Fibroblast of lung (primary cell): Measurements from ENCODE around the gene WWC2. TPM values are rescaled to one million over a fixed set of nuclear protein-coding genes. Genes with fewer than 3 reads are reported as not detected.

ENCODE experiments used
- DNase-seq, 2 donors: peaks; one replicate each; pipeline versions ENCODE4 v3.0.0 to v3.0.0-alpha.2; 2010; ENCODE audit warnings: low read depth in 2 of 2
- H2AFZ ChIP-seq: 2 replicates; pipeline ENCODE4 v1.5.1; 2012; ENCODE audit warnings: low read length, control low read depth, inconsistent platforms
- H3K27ac ChIP-seq: 2 replicates; pipeline ENCODE4 v1.5.1; 2011; ENCODE audit warnings: low read length, control low read depth; ENCODE audit not compliant: insufficient read depth
- H3K27me3 ChIP-seq: 2 replicates; pipeline ENCODE4 v1.5.1; 2011; ENCODE audit warnings: mild to moderate bottlenecking, low read length; ENCODE audit not compliant: control insufficient read depth, insufficient read depth
- H3K36me3 ChIP-seq: 2 replicates; pipeline ENCODE4 v1.5.1; 2011; ENCODE audit warnings: low read length; ENCODE audit not compliant: control insufficient read depth, insufficient read depth
- H3K4me1 ChIP-seq: 2 replicates; pipeline ENCODE4 v1.5.1; 2011; ENCODE audit warnings: low read length; ENCODE audit not compliant: control insufficient read depth, insufficient read depth; ENCODE audit errors: extremely low read depth
- H3K4me2 ChIP-seq: 2 replicates; pipeline ENCODE4 v1.5.1; 2011; ENCODE audit warnings: low read length, control low read depth; ENCODE audit not compliant: insufficient read depth; ENCODE audit errors: extremely low read depth
- H3K4me3 ChIP-seq, 4 experiments: fragments of 200-600 bp in 1 of 4; sonication (generic) in 1 of 4; replicated peaks in 1 of 4; 2 replicates each; pipeline ENCODE4 v1.5.1; 2011 to 2016; ENCODE audit warnings: low read length in 4 of 4, low read depth in 3 of 4, mild to moderate bottlenecking in 3 of 4, control low read depth in 2 of 4, inconsistent platforms in 1 of 4, mixed read lengths in 1 of 4; ENCODE audit not compliant: insufficient read depth in 1 of 4; ENCODE audit errors: control extremely low read depth in 1 of 4
- H3K79me2 ChIP-seq: 2 replicates; pipeline ENCODE4 v1.5.1; 2012; ENCODE audit warnings: mild to moderate bottlenecking, low read length, inconsistent platforms; ENCODE audit not compliant: control insufficient read depth, insufficient read depth
- H3K9ac ChIP-seq: 2 replicates; pipeline ENCODE4 v1.5.1; 2011; ENCODE audit warnings: mild to moderate bottlenecking, low read length, control low read depth; ENCODE audit not compliant: insufficient read depth
- H3K9me3 ChIP-seq: 2 replicates; pipeline ENCODE4 v1.5.1; 2012; ENCODE audit warnings: low read depth, low read length; ENCODE audit not compliant: control insufficient read depth, insufficient read depth
- H4K20me1 ChIP-seq: 2 replicates; pipeline ENCODE4 v1.5.1; 2011; ENCODE audit warnings: low read length; ENCODE audit not compliant: control insufficient read depth, insufficient read depth; ENCODE audit errors: extremely low read depth
- CTCF ChIP-seq, 2 donors: IDR thresholded peaks in 1 of 2; conservative IDR thresholded peaks in 1 of 2; 1 replicate in 1 of 2; 2 replicates in 1 of 2; pipeline ENCODE4 v1.5.1; 2011 to 2012; ENCODE audit warnings: low read length in 2 of 2, control low read depth in 1 of 2, inconsistent platforms in 1 of 2, low read depth in 1 of 2, mild to moderate bottlenecking in 1 of 2
- EZH2 ChIP-seq: IDR thresholded peaks from 2 replicates; pipeline ENCODE4 v1.5.1; 2012; ENCODE audit warnings: low read length, control low read depth, mild to moderate bottlenecking; ENCODE audit errors: missing control alignments
- polyA plus RNA-seq, 2 donors: library from polyadenylated mRNA; depleted of rRNA in 1 of 2; stranded (reverse) in 1 of 2; unstranded in 1 of 2; fragments of >200 nt; gene quantifications; 2 replicates each; pipeline ENCODE4 v1.2.1, GENCODE V29; 2011 to 2012; ENCODE audit warnings: missing spikeins in 1 of 2
- total RNA-seq: library from RNA; depleted of rRNA; stranded (reverse); fragments of >200 nt; gene quantifications from 2 replicates; pipeline ENCODE4 v1.2.1, GENCODE V29; 2014

WWC2 gene
- total and polyA plus RNA-seq, 2 donors (not counting 1 experiment from before 2014, with no cell fraction given): 31.6 to 34.0 TPM

- no peak overlapping the region for H3K4me2 ChIP-seq
- no peak for DNase-seq
- H2AFZ ChIP-seq: no peak overlapping the region
- no peak for TF ChIP-seq EZH2
- no peak for TF ChIP-seq CTCF (conservative IDR thresholded peaks at IDR 0.05 in 1 of 2, IDR thresholded peaks at IDR 0.05 in 1 of 2; ENCODE audit: low read depth in 1 of 2, low read length in 2 of 2)
- peaks cover 3% of the 10 kb centered on the region for H3K36me3 ChIP-seq
- no peak overlapping the region for H3K4me3 ChIP-seq
- no peaks in the 10 kb centered on the region for H3K9me3 ChIP-seq
- H3K4me1 ChIP-seq: no peaks in the 10 kb centered on the region
- H3K27me3 ChIP-seq: no peaks in the 10 kb centered on the region
- H3K9ac ChIP-seq: no peak overlapping the region
- H4K20me1 ChIP-seq: no peaks in the 10 kb centered on the region
- H3K79me2 ChIP-seq: no peaks in the 10 kb centered on the region
- H3K27ac ChIP-seq: no peak overlapping the region
Observed at GRCh38 chr4:183295711-183296110, 196.7 kb downstream of the WWC2 start.

GRCh38 chr4:183297675-183298074 lies 198.6 kb downstream of the WWC2 start:
- no peak overlapping the region for H3K27ac ChIP-seq
- no peak overlapping the region for H3K4me2 ChIP-seq
- H4K20me1 ChIP-seq: no peaks in the 10 kb centered on the region
- H3K4me3 ChIP-seq: no peak overlapping the region
- no peak overlapping the region for H2AFZ ChIP-seq
- DNase-seq: no peak
- H3K9ac ChIP-seq: no peak overlapping the region
- no peaks in the 10 kb centered on the region for H3K36me3 ChIP-seq
- H3K9me3 ChIP-seq: no peaks in the 10 kb centered on the region
- TF ChIP-seq CTCF (conservative IDR thresholded peaks at IDR 0.05 in 1 of 2, IDR thresholded peaks at IDR 0.05 in 1 of 2; ENCODE audit: low read depth in 1 of 2, low read length in 2 of 2) (no peak), EZH2 (no peak)
- H3K79me2 ChIP-seq: no peaks in the 10 kb centered on the region
- H3K4me1 ChIP-seq: no peaks in the 10 kb centered on the region
- H3K27me3 ChIP-seq: no peaks in the 10 kb centered on the region

DNA sequence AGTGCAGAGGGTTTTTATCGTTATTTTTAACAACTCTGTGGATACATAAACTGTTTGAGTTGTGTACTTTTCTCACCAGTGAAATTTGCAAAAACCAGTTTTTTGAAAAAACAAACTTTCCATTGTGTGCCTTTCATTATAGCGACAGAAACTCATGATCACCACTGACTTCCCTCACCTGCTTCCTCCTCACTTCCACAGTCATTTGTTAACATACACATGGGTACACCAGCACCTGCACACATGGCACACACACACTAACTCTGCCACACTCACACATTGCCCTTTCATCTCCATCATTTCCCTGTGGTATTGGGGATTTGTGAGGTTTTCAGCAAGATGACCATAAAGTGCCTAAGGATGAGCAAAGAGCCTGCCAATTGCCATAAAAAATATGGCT lies 200.4 kb downstream of the WWC2 start:
- Histone ChIP-seq H3K36me3 (no peaks in the 10 kb centered on the region), H3K27ac (no peak overlapping the region), H3K79me2 (no peaks in the 10 kb centered on the region), H4K20me1 (no peaks in the 10 kb centered on the region), H3K4me1 (no peaks in the 10 kb centered on the region), H3K4me2 (no peak overlapping the region), H3K4me3 (no peak overlapping the region), H3K27me3 (no peaks in the 10 kb centered on the region), H3K9ac (no peak overlapping the region), H2AFZ (no peak overlapping the region), H3K9me3 (no peaks in the 10 kb centered on the region)
- DNase-seq: no peak
- TF ChIP-seq CTCF (conservative IDR thresholded peaks at IDR 0.05 in 1 of 2, IDR thresholded peaks at IDR 0.05 in 1 of 2; ENCODE audit: low read depth in 1 of 2, low read length in 2 of 2) (no peak), EZH2 (no peak)
